ENCODE results near the gene ABHD10.

ABHD10 gene

DNA sequence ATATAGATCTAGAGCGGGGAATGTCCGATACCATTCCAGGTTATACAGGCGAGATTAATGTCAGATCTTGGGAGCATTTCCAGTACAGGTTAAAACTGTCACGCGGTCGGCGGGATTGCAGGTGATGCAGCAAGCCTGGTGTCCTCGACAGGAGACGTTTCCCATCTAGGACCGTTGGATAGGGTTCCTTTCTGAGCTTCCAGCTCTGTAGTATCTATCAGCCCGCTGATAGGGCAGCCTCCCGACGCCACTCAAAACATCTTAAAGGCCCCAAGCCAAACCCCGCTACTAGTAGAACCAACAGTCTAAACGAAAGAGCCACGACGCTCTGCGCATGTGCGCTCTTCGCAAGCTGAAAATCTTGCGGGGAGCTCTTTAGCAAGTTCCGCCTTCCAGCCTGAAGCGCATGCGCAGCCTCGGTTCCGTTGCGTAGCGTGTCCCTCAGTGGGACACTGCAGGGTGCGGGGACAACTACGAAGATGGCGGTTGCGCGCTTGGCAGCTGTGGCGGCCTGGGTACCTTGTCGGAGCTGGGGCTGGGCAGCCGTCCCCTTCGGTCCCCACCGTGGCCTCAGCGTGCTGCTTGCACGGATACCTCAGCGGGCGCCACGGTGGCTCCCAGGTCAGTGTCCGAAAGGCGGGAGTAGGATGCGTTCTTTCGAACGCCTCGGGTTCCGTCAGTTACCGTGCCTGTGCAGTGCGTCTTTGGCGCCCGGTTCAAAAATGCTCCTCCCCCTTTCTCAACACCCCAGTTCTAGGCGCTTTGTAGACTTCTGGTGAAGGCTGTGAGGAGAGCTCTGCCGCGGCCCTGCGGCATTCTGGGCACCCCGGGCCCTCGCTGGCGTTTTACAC, at the start of gene ABHD10:
Gene ABHD10 (plus strand): TSS at position 444 of the 851 bp plus-strand sequence. CDS start 36 bp downstream, at position 480.
- peak; percentile 92 to 98 (median 94) for DNase-seq (ENCODE audit: low read depth in 4 of 4, low spot score in 1 of 4)

DNA sequence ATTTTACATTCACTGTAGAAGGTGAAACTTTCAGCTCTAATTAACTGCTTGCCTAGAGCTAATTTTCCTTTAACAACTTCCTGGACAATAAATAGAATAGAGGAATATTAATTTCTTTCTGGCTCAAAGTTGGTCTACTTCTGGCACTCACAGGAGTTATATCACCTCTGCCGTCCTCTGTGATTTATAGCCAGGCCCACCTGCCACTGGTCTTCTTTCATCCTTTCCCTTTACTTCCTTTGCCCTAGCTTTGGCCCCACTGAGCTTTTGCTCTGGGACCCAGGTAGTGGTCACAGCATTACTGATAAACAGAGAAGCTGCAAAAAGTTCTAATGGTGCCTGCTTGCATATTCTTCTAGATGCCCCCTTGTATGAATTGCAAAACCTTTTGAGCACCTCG, 49.3 kb upstream of the ABHD10 start:
- DNase-seq (ENCODE audit: low read depth in 4 of 4, low spot score in 1 of 4): no peak

DNA sequence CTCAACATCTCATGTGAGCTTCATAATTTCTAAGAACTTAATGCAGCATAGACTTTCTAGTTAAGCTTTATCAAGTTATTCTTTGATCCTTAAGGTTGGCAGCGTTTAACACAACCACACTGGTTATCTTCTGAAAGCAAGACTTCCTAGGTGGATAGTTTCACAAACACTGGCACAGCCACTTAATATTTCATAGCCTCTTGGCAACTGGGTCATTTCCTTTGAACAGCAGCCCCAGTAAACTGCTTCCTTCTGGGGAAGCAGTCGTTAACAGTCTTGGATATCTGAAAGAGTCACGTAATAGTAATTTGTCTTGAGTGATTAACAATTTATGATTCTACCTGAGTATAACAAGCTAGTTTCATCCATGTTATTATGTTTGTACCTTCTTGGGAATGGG, 45.9 kb upstream of the ABHD10 start:
- no peak for DNase-seq (ENCODE audit: low read depth in 4 of 4, low spot score in 1 of 4)

GRCh38 chr3:111936191-111936841, 42.5 kb upstream of the ABHD10 start:
- no peak for DNase-seq (ENCODE audit: low read depth in 4 of 4, low spot score in 1 of 4)

GRCh38 chr3:111936967-111937366, 41.9 kb upstream of the ABHD10 start:
- no peak for DNase-seq (ENCODE audit: low read depth in 4 of 4, low spot score in 1 of 4)

GRCh38 chr3:111937871-111938270, 41.0 kb upstream of the ABHD10 start:
- DNase-seq (ENCODE audit: low read depth in 4 of 4, low spot score in 1 of 4): no peak

GRCh38 chr3:111939873-111940272, 39.0 kb upstream of the ABHD10 start:
- DNase-seq (ENCODE audit: low read depth in 4 of 4, low spot score in 1 of 4): no peak

DNA sequence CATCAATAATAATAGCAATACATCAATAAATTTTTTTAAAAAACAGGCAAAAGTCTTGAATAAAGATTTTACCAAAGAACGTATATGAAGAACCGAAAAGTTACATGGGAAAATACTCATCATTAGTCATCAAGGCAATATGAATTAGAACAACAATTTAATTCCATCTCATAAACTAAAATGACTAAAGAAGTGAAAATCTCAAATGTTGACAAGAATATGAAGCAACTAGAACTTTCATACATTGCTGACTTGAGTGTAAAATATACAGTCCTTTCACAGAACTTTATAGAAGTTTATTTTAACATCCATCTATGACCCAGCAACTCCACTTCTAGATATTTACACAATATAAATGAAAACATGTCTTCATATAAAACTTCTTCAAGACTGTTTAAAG, 35.3 kb upstream of the ABHD10 start:
- DNase-seq (ENCODE audit: low read depth in 4 of 4, low spot score in 1 of 4): no peak

- DNase-seq (ENCODE audit: low read depth in 4 of 4, low spot score in 1 of 4): no peak
These were observed 34.5 kb upstream of the ABHD10 start for GRCh38 chr3:111944372-111944771.

- no peak for DNase-seq (ENCODE audit: low read depth in 4 of 4, low spot score in 1 of 4)
These were observed 31.6 kb upstream of the ABHD10 start for GRCh38 chr3:111947231-111947630.

DNA sequence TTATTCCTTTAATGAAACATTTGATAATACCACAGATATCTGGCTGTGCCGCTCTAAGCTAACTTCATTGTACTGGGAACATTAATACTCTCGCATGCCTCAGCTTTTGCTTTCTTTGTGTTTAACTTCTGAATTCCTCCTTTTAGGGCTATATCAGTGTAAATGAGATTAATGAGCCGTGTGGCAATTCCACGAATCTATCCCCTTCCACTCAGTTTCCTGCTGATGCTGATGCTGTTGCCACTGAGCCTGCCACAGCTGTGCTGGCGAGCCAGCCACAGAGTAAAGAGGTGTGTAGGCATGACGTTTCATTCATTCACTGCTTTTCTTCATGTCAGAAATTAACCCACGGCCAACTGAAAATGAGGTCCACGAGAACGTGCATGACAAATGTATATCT, 30.0 kb upstream of the ABHD10 start:
- no peak for DNase-seq (ENCODE audit: low read depth in 4 of 4, low spot score in 1 of 4)

GRCh38 chr3:111949712-111950111, 29.1 kb upstream of the ABHD10 start:
- DNase-seq (ENCODE audit: low read depth in 4 of 4, low spot score in 1 of 4): no peak

DNA sequence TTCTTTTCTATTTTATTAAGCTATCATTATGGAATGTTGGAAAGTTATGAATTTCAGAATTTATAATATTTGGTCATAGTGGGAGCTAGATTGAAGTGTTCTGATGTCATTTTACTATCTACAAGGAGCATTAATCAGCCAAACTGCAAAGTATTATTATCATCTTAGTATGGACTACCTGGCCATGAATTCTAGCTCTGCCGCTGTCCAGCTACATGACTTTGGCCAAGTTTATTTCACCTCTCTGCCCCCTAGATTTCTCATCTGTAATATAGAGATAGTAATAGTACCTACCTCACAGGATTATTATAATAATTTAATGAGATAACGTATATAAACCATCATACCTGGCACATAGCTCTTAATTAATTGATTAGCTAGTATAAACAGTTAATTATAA, 27.8 kb upstream of the ABHD10 start:
- DNase-seq (ENCODE audit: low read depth in 4 of 4, low spot score in 1 of 4): no peak

GRCh38 chr3:111952086-111952485, 26.7 kb upstream of the ABHD10 start:
- no peak for DNase-seq (ENCODE audit: low read depth in 4 of 4, low spot score in 1 of 4)

DNA sequence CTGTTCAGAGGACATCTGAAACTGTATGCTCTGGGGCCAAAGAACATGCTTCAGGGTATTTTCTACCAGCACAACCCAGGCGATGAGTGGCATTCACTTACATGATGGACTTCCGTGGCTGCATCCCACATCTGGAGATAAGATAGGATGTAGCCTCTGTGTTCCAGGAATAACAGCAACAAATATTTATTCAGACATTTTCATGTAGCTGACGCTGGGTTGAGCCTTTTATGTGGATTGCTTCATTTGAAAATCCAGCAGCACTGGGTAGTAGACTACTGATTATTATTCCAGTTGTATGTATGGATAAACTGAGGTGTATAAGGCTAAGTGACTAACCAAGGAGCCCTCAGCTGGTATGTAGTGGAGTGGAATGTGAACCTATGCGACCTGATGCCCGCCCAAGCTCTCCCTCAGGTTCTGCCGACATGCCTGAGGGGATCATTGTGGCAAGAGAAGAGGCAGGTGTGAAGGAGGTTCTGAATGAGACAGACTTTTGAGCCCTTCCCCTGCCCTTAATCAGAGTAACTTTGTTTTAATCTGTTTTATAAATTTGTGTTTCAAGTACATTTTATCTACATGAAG, 25.9 kb upstream of the ABHD10 start:
- no peak for DNase-seq (ENCODE audit: low read depth in 4 of 4, low spot score in 1 of 4)

DNA sequence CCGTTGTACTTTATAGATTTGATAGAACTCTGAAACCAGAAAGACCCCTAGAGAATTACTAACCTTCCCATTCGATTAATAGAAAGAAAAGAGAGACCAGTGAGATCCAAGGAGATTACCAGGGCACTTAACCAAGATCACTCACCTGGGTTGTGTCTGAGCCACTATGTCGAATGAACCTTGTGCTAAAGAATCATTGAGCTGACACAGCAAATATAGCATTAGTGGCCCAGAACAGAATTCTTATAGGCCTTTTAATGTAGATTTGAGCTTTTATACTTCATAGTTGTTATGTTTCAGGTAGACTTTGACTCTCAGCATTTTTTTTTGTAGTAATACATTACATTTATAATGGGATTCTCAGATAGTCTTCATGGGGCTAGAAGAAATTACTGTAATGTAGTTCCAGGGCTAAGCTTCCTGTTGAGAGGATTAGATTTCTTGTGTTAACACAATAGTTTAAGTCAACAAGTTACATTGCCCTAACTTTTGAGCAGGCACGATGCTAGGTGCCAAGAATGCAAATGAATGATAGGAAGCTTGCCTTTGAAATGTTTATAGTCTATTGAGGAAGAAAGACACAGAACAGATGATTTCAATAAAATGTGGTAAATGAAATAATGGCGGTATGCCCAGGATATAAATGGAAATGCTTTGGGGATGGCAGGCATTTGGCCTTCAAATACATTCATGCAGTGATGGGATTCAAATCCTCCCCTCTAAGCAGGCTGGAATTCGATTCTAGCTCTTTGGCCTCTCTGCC, 24.4 kb upstream of the ABHD10 start:
- no peak for DNase-seq (ENCODE audit: low read depth in 4 of 4, low spot score in 1 of 4)

DNA sequence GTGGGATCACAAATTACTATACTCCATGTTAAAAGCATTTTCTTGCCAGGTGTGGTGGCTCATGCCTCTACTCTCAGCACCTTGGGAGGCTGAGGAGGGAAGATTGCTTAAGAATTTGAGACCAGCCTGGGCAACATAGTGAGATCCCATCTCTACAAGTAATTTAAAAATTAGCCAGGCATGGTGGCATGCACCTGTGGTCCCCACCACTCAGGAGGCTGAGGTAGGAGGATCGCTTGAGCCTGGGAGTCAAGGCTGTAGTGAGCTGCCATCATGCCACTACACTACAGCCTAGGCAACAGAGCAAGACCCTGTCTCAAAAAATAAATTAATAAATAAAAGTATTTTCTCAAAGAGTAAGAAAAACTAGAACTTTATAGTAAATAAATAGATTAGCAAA, 22.9 kb upstream of the ABHD10 start:
- DNase-seq (ENCODE audit: low read depth in 4 of 4, low spot score in 1 of 4): no peak

- no peak for DNase-seq (ENCODE audit: low read depth in 4 of 4, low spot score in 1 of 4)
These were observed 22.4 kb upstream of the ABHD10 start for GRCh38 chr3:111956449-111956848.

DNA sequence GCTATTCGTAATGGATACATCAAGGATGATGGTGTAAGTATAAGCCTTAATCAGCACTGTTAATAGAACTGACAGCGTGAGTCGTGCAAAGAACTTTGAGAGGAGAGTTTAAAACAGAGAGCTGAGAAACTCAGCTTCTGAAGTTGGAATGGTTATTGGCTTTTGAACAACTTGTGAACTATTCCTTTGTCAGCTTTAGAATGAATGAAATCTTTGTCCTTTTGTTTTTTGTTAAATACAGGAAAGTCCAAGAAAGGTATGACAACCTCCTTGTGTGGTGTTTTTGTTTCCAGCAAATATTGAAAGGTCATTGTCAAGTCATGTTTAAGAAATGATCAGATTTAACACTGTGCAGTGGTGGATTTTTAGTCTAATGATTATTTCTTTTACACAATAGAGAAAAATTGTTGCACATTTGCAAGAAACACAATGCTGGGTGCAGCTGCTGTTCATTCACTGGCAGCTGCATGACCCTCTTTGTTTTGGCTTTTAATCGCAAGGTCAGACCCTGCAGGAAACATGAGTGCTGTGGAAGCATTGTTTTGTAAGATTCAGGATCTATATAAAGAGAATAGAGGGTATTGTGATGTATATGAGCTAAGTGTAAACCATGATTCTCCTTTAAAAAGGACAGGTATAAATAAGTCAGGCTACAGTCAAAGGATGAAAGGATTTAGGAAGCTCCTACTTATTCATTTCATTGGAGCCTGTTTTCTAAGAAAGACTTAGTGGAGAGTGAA, 21.7 kb upstream of the ABHD10 start:
- no peak for DNase-seq (ENCODE audit: low read depth in 4 of 4, low spot score in 1 of 4)

GRCh38 chr3:111961461-111962164, 17.2 kb upstream of the ABHD10 start:
- DNase-seq (ENCODE audit: low read depth in 4 of 4, low spot score in 1 of 4): no peak

All from stimulated activated CD4-positive, alpha-beta T cell treated with anti-CD3 and anti-CD28 coated beads, Interleukin-1b, Interleukin-23, amount 100 ng/mL, for 24 hours (primary cell).